HCT116 (cell line): Measurements from ENCODE around the gene MYBPC3. TPM values are rescaled to one million over a fixed set of nuclear protein-coding genes. Genes with fewer than 3 reads are reported as not detected.

Experiments used
- ATAC-seq: fragments of 200-7000 bp; cut with Tn5 transposase; 2 replicates; pipeline ENCODE4 v1.9.1; 2020; ENCODE audit warnings: mild to moderate bottlenecking, moderate library complexity
- BruUV-seq: library from RNA; stranded (reverse); fragments of 400-500 nt; replicated peaks from 2 replicates; lab custom pipeline; 2021; lab: Mats Ljungman, UMichigan
- CTCF ChIA-PET: fragments of 300-600 bp; sonication (Branson Sonifier 250); formaldehyde crosslinking; loops from one replicate; lab custom pipeline; 2021; ENCODE audit warnings: antibody characterized with exemption; lab: Charles Lee
- POLR2A ChIA-PET: fragments of 300-600, 350-600 bp; sonication (Branson Sonifier 250); formaldehyde crosslinking; loops from one replicate; lab custom pipeline; 2021; ENCODE audit warnings: antibody characterized with exemption; lab: Charles Lee
- RAD21 ChIA-PET, 2 experiments: fragments of 300-600 bp; sonication (Branson Sonifier 250); formaldehyde crosslinking; loops; one replicate each; lab custom pipeline; 2023; ENCODE audit warnings: low total read pairs in 2 of 2; ENCODE audit not compliant: uncharacterized antibody in 2 of 2, unreplicated experiment in 2 of 2, low non-redundant PET in 1 of 2; lab: Charles Lee
- DNase-seq: peaks from one replicate; pipeline ENCODE4 v3.0.0-alpha.2; 2010; ENCODE audit warnings: low read depth, low spot score
- H2AFZ ChIP-seq: fragments of 200-600 bp; shearing (Covaris generic), sonication (generic); 2 replicates; pipeline ENCODE4 v1.6.1; 2017; ENCODE audit warnings: low read depth, mixed run types, mixed read lengths, antibody characterized with exemption, low read length; ENCODE audit not compliant: poor library complexity, severe bottlenecking
- H3K27ac ChIP-seq: 2 replicates; pipeline ENCODE4 v1.5.1; 2012; ENCODE audit warnings: low read depth, low read length
- H3K27me3 ChIP-seq: fragments of 200-600 bp; sonication (generic); 2 replicates; pipeline ENCODE4 v1.6.1; 2016; ENCODE audit warnings: mixed run types, low read length, mixed read lengths; ENCODE audit not compliant: insufficient read depth
- H3K36me3 ChIP-seq, 2 experiments: fragments of 200-500 bp in 1 of 2; fragments of 200-600 bp in 1 of 2; sonication (Bioruptor generic) in 1 of 2; sonication (generic) in 1 of 2; 2 replicates each; pipeline versions ENCODE4 v1.5.1 to v1.6.1; 2014 to 2016; ENCODE audit warnings: low read length in 2 of 2, inconsistent platforms in 1 of 2, mixed read lengths in 1 of 2, mixed run types in 1 of 2; ENCODE audit not compliant: insufficient read depth in 2 of 2, control insufficient read depth in 1 of 2
- H3K4me1 ChIP-seq, 2 experiments: fragments of 200-600 bp in 1 of 2; sonication (generic) in 1 of 2; 2 replicates each; pipeline versions ENCODE4 v1.5.1 to v1.6.1; 2012 to 2017; ENCODE audit warnings: low read length in 2 of 2, inconsistent platforms in 1 of 2, mild to moderate bottlenecking in 1 of 2, mixed read lengths in 1 of 2, mixed run types in 1 of 2, moderate library complexity in 1 of 2; ENCODE audit not compliant: insufficient read depth in 2 of 2, control insufficient read depth in 1 of 2
- H3K4me2 ChIP-seq: fragments of 200-600 bp; sonication (generic); 2 replicates; pipeline ENCODE4 v1.6.1; 2017; ENCODE audit warnings: mixed run types, low read length, mixed read lengths
- H3K4me3 ChIP-seq, 2 experiments: fragments of 200-600 bp in 1 of 2; sonication (generic) in 1 of 2; replicated peaks in 1 of 2; 2 replicates each; pipeline ENCODE4 v1.5.1; 2011 to 2016; ENCODE audit warnings: low read length in 2 of 2, control low read depth in 1 of 2, low read depth in 1 of 2, mild to moderate bottlenecking in 1 of 2, mixed read lengths in 1 of 2, mixed run types in 1 of 2
- H3K79me2 ChIP-seq: fragments of 200-600 bp; sonication (generic); 2 replicates; pipeline ENCODE4 v1.6.1; 2017; ENCODE audit warnings: mild to moderate bottlenecking, mixed run types, low read length, moderate library complexity, mixed read lengths; ENCODE audit not compliant: insufficient read depth
- H3K9ac ChIP-seq: fragments of 200-600 bp; sonication (generic); 2 replicates; pipeline ENCODE4 v1.6.1; 2016; ENCODE audit warnings: low read length, mixed read lengths
- H3K9me2 ChIP-seq: fragments of 200-600 bp; sonication (generic), shearing (Covaris generic); 2 replicates; pipeline ENCODE4 v1.6.1; 2017; ENCODE audit warnings: mixed run types, mild to moderate bottlenecking, moderate library complexity; ENCODE audit not compliant: insufficient read depth
- H3K9me3 ChIP-seq, 2 experiments: fragments of 200-500 bp in 1 of 2; fragments of 200-600 bp in 1 of 2; sonication (Bioruptor generic) in 1 of 2; sonication (generic) in 1 of 2; 2 replicates each; pipeline ENCODE4 v1.6.1; 2014 to 2017; ENCODE audit warnings: low read length in 2 of 2, mixed read lengths in 2 of 2, inconsistent platforms in 1 of 2, low read depth in 1 of 2, mild to moderate bottlenecking in 1 of 2, mixed run types in 1 of 2, moderate library complexity in 1 of 2; ENCODE audit not compliant: control insufficient read depth in 1 of 2, insufficient read depth in 1 of 2
- H4K20me1 ChIP-seq: fragments of 200-600 bp; sonication (generic), shearing (Covaris generic); 2 replicates; pipeline ENCODE4 v1.6.1; 2017; ENCODE audit warnings: mixed run types, mild to moderate bottlenecking, moderate library complexity; ENCODE audit not compliant: insufficient read depth
- CBX3 ChIP-seq: IDR thresholded peaks from 2 replicates; pipeline ENCODE4 v1.6.1; 2012; ENCODE audit warnings: low read depth
- CTCF ChIP-seq, 3 experiments: fragments of 200-600 bp in 1 of 3; sonication (generic) in 1 of 3; IDR thresholded peaks in 2 of 3; conservative IDR thresholded peaks in 1 of 3; 2 replicates each; pipeline ENCODE4 v1.5.1; 2012 to 2017; ENCODE audit warnings: low read depth in 2 of 3, low read length in 2 of 3, antibody characterized with exemption in 1 of 3, borderline replicate concordance in 1 of 3, control low read depth in 1 of 3, mild to moderate bottlenecking in 1 of 3, mixed read lengths in 1 of 3, mixed run types in 1 of 3, moderate library complexity in 1 of 3; ENCODE audit not compliant: insufficient read depth in 1 of 3
- EGR1 ChIP-seq: IDR thresholded peaks from 2 replicates; pipeline ENCODE4 v1.6.1; 2012; ENCODE audit warnings: low read depth
- ELF1 ChIP-seq: IDR thresholded peaks from 2 replicates; pipeline ENCODE4 v1.6.1; 2012; ENCODE audit warnings: low read depth, borderline replicate concordance
- EZH2 ChIP-seq: fragments of 200-600 bp; sonication (generic); IDR thresholded peaks from 2 replicates; pipeline ENCODE4 v1.6.1; 2017; ENCODE audit warnings: antibody characterized with exemption, mixed run types
- EZH2phosphoT487 ChIP-seq: fragments of 200-600 bp; IDR thresholded peaks from 2 replicates; pipeline ENCODE4 v1.6.1; 2018; ENCODE audit warnings: antibody characterized with exemption, borderline replicate concordance
- FOSL1 ChIP-seq: IDR thresholded peaks from 2 replicates; pipeline ENCODE4 v1.6.1; 2012; ENCODE audit warnings: low read depth
- REST ChIP-seq: IDR thresholded peaks from 2 replicates; pipeline ENCODE4 v1.6.1; 2012; ENCODE audit warnings: low read depth
- TCF7L2 ChIP-seq: IDR thresholded peaks from 2 replicates; pipeline ENCODE4 v1.7.0; 2011; ENCODE audit warnings: borderline replicate concordance, inconsistent platforms; ENCODE audit not compliant: insufficient read depth, insufficient read length; ENCODE audit errors: extremely low read depth
- ZNF274 ChIP-seq: fragments of 200-500 bp; sonication (Bioruptor generic); IDR thresholded peaks from 2 replicates; pipeline ENCODE4 v1.6.1; 2014; ENCODE audit warnings: mild to moderate bottlenecking, low read depth, low read length, inconsistent platforms
- intact Hi-C: fragments of 100-400 bp; cut with micrococcal nuclease; formaldehyde crosslinking; loops from 2 replicates; pipeline ENCODE4 v1.10.0; 2022
- total RNA-seq: library from RNA; stranded (reverse); gene quantifications from one replicate; pipeline ENCODE4 v1.2.1, GENCODE V29; 2021; ENCODE audit not compliant: unreplicated experiment

The MYBPC3 gene
- total RNA-seq, 1 experiment from 2014 or later: 0.25 TPM

GRCh38 chr11:47356998-47357329, 4.5 kb upstream of the MYBPC3 start:
- Histone ChIP-seq H3K4me1 (peaks cover 0 to 13% of the 10 kb centered on the region in 2 experiments; a peak in 2 of 4 replicates), H3K27ac (no peak overlapping the region), H4K20me1 (no peaks in the 10 kb centered on the region), H3K4me3 (no peak overlapping the region), H3K4me2 (no peak overlapping the region), H3K9me3 (no peaks in the 10 kb centered on the region), H3K27me3 (no peaks in the 10 kb centered on the region), H3K36me3 (no peaks in the 10 kb centered on the region), H3K9ac (no peak overlapping the region), H2AFZ (no peak overlapping the region), H3K9me2 (no peaks in the 10 kb centered on the region), H3K79me2 (no peaks in the 10 kb centered on the region)
- RAD21 ChIA-PET: no interaction called here
- DNase-seq (no peak), ATAC-seq (no peak)
- intact Hi-C loops: loop anchor here (10.0 kb wide), 1 partner anchor 102 kb away; the partner anchor contains the start of gene NR1H3
- CTCF ChIA-PET: no interaction called here
- no TSS peak for BruUV-seq
- POLR2A ChIA-PET: no interaction called here
- TF ChIP-seq EZH2phosphoT487 (no peak), ZNF274 (no peak), EZH2 (no peak), FOSL1 (no peak), TCF7L2 (no peak), CTCF (IDR thresholded peaks at IDR 0.05 in 2 of 3, conservative IDR thresholded peaks at IDR 0.05 in 1 of 3; ENCODE audit: borderline replicate concordance in 1 of 3, insufficient read depth in 1 of 3, low read depth in 2 of 3, low read length in 2 of 3) (no peak), REST (no peak), EGR1 (no peak), CBX3 (no peak), ELF1 (no peak)
